A549 (cell line): Measurements from ENCODE around the gene LRCH1. TPM values are rescaled to one million over a fixed set of nuclear protein-coding genes. Genes with fewer than 3 reads are reported as not detected.

Source experiments
- ATAC-seq, 2 experiments: fragments of 200-7000 bp in 1 of 2; fragments of >200 bp in 1 of 2; cut with Nextera tagmentation in 1 of 2; cut with Tn5 transposase in 1 of 2; 3 replicates each; pipeline versions ENCODE4 v1.8.0 to v1.9.1; 2018 to 2020; ENCODE audit warnings: mild to moderate bottlenecking in 1 of 2, moderate library complexity in 1 of 2
- CTCF ChIA-PET: fragments of 300-600 bp; sonication (Branson Sonifier 250); formaldehyde crosslinking; extraction: SDS; loops from one replicate; lab custom pipeline; 2021; ENCODE audit warnings: antibody characterized with exemption, inconsistent platforms; lab: Yijun Ruan, JAX
- POLR2A ChIA-PET: fragments of 350-600 bp; formaldehyde crosslinking; extraction: SDS; loops from one replicate; lab custom pipeline; 2021; ENCODE audit warnings: antibody characterized with exemption, inconsistent platforms; lab: Yijun Ruan, JAX
- DNase-seq, 2 experiments: peaks; one replicate each; pipeline versions ENCODE4 v3.0.0 to v3.0.0-alpha.2; 2011 to 2016; ENCODE audit warnings: low read depth in 1 of 2, low spot score in 1 of 2
- FAIRE-seq: peaks from 2 replicates; lab custom pipeline; 2011; peaks lifted over from hg19 to GRCh38; lab: Jason Lieb, UNC
- H3K27ac ChIP-seq, 2 experiments: fragments of >200 bp; sonication (Bioruptor Twin); formaldehyde crosslinking; 3 replicates each; pipeline ENCODE4 v1.5.1; 2016 to 2017
- H3K4me1 ChIP-seq: fragments of >200 bp; sonication (Bioruptor Twin); formaldehyde crosslinking; 3 replicates; pipeline ENCODE4 v1.6.1; 2016
- H3K4me2 ChIP-seq: fragments of >200 bp; sonication (Bioruptor Twin); formaldehyde crosslinking; 3 replicates; pipeline ENCODE4 v1.6.1; 2016
- H3K4me3 ChIP-seq: fragments of >200 bp; sonication (Bioruptor Twin); formaldehyde crosslinking; 3 replicates; pipeline ENCODE4 v1.5.1; 2016
- H3K9me3 ChIP-seq: fragments of >200 bp; sonication (Bioruptor Twin); formaldehyde crosslinking; 3 replicates; pipeline ENCODE4 v1.6.1; 2016
- CBX8 ChIP-seq: fragments of 200-600 bp; sonication (generic); IDR thresholded peaks from 2 replicates; pipeline ENCODE4 v1.6.1; 2016
- CEBPB ChIP-seq, 2 experiments: fragments of >200 bp in 1 of 2; sonication (Bioruptor Twin) in 1 of 2; formaldehyde crosslinking in 1 of 2; IDR thresholded peaks; 2 replicates each; pipeline ENCODE4 v1.6.1; 2012 to 2016
- CHD4 ChIP-seq: fragments of 200-600 bp; sonication (generic); IDR thresholded peaks from 2 replicates; pipeline ENCODE4 v1.6.1; 2016; ENCODE audit warnings: antibody characterized with exemption, mild to moderate bottlenecking, borderline replicate concordance
- FOSL2 ChIP-seq, 2 experiments: fragments of 450-650 bp in 1 of 2; fragments of >200 bp in 1 of 2; sonication (Bioruptor Twin) in 1 of 2; formaldehyde crosslinking; IDR thresholded peaks; 2 replicates each; pipeline versions ENCODE4 v1.5.0 to v1.6.1; 2016 to 2020; ENCODE audit warnings: mild to moderate bottlenecking in 1 of 2, moderate library complexity in 1 of 2
- FOXS1 ChIP-seq: fragments of 250-450 bp; sonication (Bioruptor Pico); IDR thresholded peaks from 2 replicates; pipeline ENCODE4 v1.5.0; 2020; ENCODE audit warnings: mild to moderate bottlenecking, moderate library complexity
- GATA3 ChIP-seq: IDR thresholded peaks from 2 replicates; pipeline ENCODE4 v1.6.1; 2012; ENCODE audit warnings: borderline replicate concordance
- HOXA7 ChIP-seq: fragments of 250-450 bp; sonication (Bioruptor Pico); IDR thresholded peaks from 2 replicates; pipeline ENCODE4 v1.5.0; 2020; ENCODE audit warnings: mild to moderate bottlenecking, moderate library complexity
- HOXB13 ChIP-seq: fragments of 250-450 bp; sonication (Bioruptor Pico); IDR thresholded peaks from 2 replicates; pipeline ENCODE4 v1.5.0; 2020; ENCODE audit warnings: low read depth, mild to moderate bottlenecking, moderate library complexity
- JUN ChIP-seq, 2 experiments: fragments of >200 bp; sonication (Bioruptor Twin); formaldehyde crosslinking; IDR thresholded peaks; 2 replicates in 1 of 2; 3 replicates in 1 of 2; pipeline ENCODE4 v1.6.1; 2016 to 2017
- MYC ChIP-seq: IDR thresholded peaks from 2 replicates; pipeline ENCODE4 v1.6.1; 2012; ENCODE audit warnings: mild to moderate bottlenecking, inconsistent platforms, low read length, improper control_type of control experiment, borderline replicate concordance
- NPAS2 ChIP-seq: fragments of 250-450 bp; sonication (Bioruptor Pico); IDR thresholded peaks from 2 replicates; pipeline ENCODE4 v1.8.0; 2022; ENCODE audit warnings: mild to moderate bottlenecking, moderate library complexity, borderline replicate concordance
- POLR2AphosphoS2 ChIP-seq: conservative IDR thresholded peaks from 2 replicates; pipeline ENCODE4 v1.6.1; 2012; ENCODE audit warnings: low read length, improper control_type of control experiment, inconsistent platforms
- RFX5 ChIP-seq: fragments of 450-650 bp; IDR thresholded peaks from 2 replicates; pipeline ENCODE4 v1.7.1; 2014; ENCODE audit warnings: antibody characterized with exemption, mild to moderate bottlenecking, moderate library complexity
- SREBF2 ChIP-seq: fragments of 450-650 bp; IDR thresholded peaks from 2 replicates; pipeline ENCODE4 v1.6.1; 2014; ENCODE audit warnings: mild to moderate bottlenecking, moderate library complexity
- WGBS: methylation state at CpG from one replicate; pipeline ENCODE4 v1.1.6; 2017; ENCODE audit errors: missing lambda C conversion rate; 5-methylcytosine and 5-hydroxymethylcytosine counted together
- polyA plus RNA-seq, 4 experiments: library from polyadenylated mRNA; depleted of rRNA in 3 of 4; stranded (reverse); fragments of >200 nt; fragmentation: RNase III in 1 of 4; extraction: RNeasy Plus Mini Kit Qiagen cat#74134 plus additional on column Dnase treatment in 1 of 4; gene quantifications; 2 replicates in 3 of 4; 3 replicates in 1 of 4; pipeline ENCODE4 v1.2.3, GENCODE V29; 2011 to 2017
- small RNA-seq, 6 experiments: library from RNA; depleted of rRNA; stranded (forward); fragments of <200 nt; gene quantifications; one replicate each; pipeline ENCODE3, GENCODE V24; 2012
- TF ChIP-seq, protein P1 (sequence below): fragments of 250-450 bp; sonication (Bioruptor Pico); IDR thresholded peaks from 2 replicates; pipeline ENCODE4 v1.5.0; 2020; ENCODE audit warnings: low read depth, mild to moderate bottlenecking, moderate library complexity
- TF ChIP-seq, protein P2 (sequence below): IDR thresholded peaks from 2 replicates; pipeline ENCODE4 v1.6.1; 2012
- TF ChIP-seq, protein P3 (sequence below): IDR thresholded peaks from 2 replicates; pipeline ENCODE4 v1.6.1; 2012; ENCODE audit warnings: low read depth, borderline replicate concordance
- TF ChIP-seq, protein P4 (sequence below): fragments of >200 bp; sonication (Bioruptor Twin); formaldehyde crosslinking; IDR thresholded peaks from 3 replicates; pipeline ENCODE4 v1.5.1; 2016
- TF ChIP-seq, protein P5 (sequence below): IDR thresholded peaks from 2 replicates; pipeline ENCODE4 v1.6.1; 2012

The LRCH1 gene
- polyA plus RNA-seq, 2 of the 4 experiments (the other 2 are of a cell fraction) = 8.5 to 16.4 TPM

DNA sequence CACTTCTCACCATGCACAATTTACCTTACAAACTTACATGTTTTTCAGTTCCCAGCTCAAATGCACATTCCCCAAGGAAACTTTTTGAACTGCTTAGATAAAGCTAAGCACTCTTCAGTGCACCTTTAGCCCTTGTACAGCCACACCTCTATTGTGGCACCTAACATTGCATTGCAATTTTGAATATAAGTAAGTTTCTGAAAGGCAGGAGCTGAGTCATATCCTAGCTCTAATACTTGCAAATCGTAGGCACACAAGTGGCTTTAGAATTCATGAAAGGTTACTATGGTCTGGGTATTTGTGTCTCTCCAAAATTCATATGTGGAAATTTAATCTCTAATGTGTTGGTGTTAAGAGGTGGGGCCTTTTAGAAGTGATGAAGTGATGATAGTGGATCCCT, 248.9 kb downstream of the LRCH1 start:
- H3K27ac ChIP-seq = no peak overlapping the region
- H3K9me3 ChIP-seq = no peaks in the 10 kb centered on the region
- 7% methylated on average over 1 of the region's 1 CpG for WGBS
- H3K4me2 ChIP-seq = no peak overlapping the region
- ATAC-seq (no peak), DNase-seq (no peak), FAIRE-seq (no peak)
- peaks cover 6% of the 10 kb centered on the region; the same call in 1 of the 3 replicates for H3K4me1 ChIP-seq
- CTCF ChIA-PET = interaction anchor here (0.6 kb wide), 1 partner anchor 37 kb away, joined by 3 read pairs; no protein-coding TSS in a partner anchor
- POLR2A ChIA-PET = no interaction called here
- H3K4me3 ChIP-seq = no peak overlapping the region
- TF ChIP-seq, protein P1, sequence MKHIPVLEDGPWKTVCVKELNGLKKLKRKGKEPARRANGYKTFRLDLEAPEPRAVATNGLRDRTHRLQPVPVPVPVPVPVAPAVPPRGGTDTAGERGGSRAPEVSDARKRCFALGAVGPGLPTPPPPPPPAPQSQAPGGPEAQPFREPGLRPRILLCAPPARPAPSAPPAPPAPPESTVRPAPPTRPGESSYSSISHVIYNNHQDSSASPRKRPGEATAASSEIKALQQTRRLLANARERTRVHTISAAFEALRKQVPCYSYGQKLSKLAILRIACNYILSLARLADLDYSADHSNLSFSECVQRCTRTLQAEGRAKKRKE (CRISPR knock-in tag) = no peak
- TF ChIP-seq, protein P2, sequence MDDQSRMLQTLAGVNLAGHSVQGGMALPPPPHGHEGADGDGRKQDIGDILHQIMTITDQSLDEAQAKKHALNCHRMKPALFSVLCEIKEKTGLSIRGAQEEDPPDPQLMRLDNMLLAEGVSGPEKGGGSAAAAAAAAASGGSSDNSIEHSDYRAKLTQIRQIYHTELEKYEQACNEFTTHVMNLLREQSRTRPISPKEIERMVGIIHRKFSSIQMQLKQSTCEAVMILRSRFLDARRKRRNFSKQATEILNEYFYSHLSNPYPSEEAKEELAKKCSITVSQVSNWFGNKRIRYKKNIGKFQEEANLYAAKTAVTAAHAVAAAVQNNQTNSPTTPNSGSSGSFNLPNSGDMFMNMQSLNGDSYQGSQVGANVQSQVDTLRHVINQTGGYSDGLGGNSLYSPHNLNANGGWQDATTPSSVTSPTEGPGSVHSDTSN = no peak
- TF ChIP-seq, protein P3, sequence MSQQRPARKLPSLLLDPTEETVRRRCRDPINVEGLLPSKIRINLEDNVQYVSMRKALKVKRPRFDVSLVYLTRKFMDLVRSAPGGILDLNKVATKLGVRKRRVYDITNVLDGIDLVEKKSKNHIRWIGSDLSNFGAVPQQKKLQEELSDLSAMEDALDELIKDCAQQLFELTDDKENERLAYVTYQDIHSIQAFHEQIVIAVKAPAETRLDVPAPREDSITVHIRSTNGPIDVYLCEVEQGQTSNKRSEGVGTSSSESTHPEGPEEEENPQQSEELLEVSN = no peak
- TF ChIP-seq, protein P4, sequence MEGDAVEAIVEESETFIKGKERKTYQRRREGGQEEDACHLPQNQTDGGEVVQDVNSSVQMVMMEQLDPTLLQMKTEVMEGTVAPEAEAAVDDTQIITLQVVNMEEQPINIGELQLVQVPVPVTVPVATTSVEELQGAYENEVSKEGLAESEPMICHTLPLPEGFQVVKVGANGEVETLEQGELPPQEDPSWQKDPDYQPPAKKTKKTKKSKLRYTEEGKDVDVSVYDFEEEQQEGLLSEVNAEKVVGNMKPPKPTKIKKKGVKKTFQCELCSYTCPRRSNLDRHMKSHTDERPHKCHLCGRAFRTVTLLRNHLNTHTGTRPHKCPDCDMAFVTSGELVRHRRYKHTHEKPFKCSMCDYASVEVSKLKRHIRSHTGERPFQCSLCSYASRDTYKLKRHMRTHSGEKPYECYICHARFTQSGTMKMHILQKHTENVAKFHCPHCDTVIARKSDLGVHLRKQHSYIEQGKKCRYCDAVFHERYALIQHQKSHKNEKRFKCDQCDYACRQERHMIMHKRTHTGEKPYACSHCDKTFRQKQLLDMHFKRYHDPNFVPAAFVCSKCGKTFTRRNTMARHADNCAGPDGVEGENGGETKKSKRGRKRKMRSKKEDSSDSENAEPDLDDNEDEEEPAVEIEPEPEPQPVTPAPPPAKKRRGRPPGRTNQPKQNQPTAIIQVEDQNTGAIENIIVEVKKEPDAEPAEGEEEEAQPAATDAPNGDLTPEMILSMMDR = no peak
- no peak for TF ChIP-seq RFX5
- TF ChIP-seq GATA3 = no peak
- no peak for TF ChIP-seq FOXS1 (CRISPR knock-in tag)
- no peak for TF ChIP-seq CHD4
- no peak for TF ChIP-seq JUN (IDR thresholded peaks at IDR 0.05)
- TF ChIP-seq MYC = no peak
- no peak for TF ChIP-seq POLR2AphosphoS2
- no peak for TF ChIP-seq HOXA7
- TF ChIP-seq SREBF2 = no peak
- TF ChIP-seq HOXB13 = no peak
- TF ChIP-seq FOSL2 (IDR thresholded peaks at IDR 0.05) = no peak
- TF ChIP-seq FOSL2 (CRISPR knock-in tag; IDR thresholded peaks at IDR 0.05) = no peak
- TF ChIP-seq NPAS2 (CRISPR knock-in tag) = no peak
- TF ChIP-seq CEBPB (IDR thresholded peaks at IDR 0.05) = no peak
- TF ChIP-seq, protein P5, sequence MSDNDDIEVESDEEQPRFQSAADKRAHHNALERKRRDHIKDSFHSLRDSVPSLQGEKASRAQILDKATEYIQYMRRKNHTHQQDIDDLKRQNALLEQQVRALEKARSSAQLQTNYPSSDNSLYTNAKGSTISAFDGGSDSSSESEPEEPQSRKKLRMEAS = no peak
- TF ChIP-seq CBX8 = no peak

Small RNAs within 50 kb of the gene (small RNA-seq; reads per million reads assigned to genes)
- 0 reads per million in 6 experiments for gene AL359880.1

Other genes with a start within 250 kb of the LRCH1 start
- gene RUBCNL, start 165.9 kb upstream of the LRCH1 start, polyA plus RNA-seq (2011; rRNA removed) = 0.05 TPM in 1 of 2 replicates, not detected in the other
- not detected in 3 replicates for gene RUBCNL, start 165.9 kb upstream of the LRCH1 start, polyA plus RNA-seq (2017; fragmentation: RNase III; extraction: RNeasy Plus Mini Kit Qiagen cat#74134 plus additional on column Dnase treatment)
- gene ESD, start 244.0 kb downstream of the LRCH1 start, polyA plus RNA-seq (2011; rRNA removed) = 122 and 147 TPM in 2 replicates
- 107 to 116 TPM (median 111 TPM) in 3 replicates for gene ESD, start 244.0 kb downstream of the LRCH1 start, polyA plus RNA-seq (2017; fragmentation: RNase III; extraction: RNeasy Plus Mini Kit Qiagen cat#74134 plus additional on column Dnase treatment)